ENCODE measurements around the gene OTOS. TPM values are rescaled to one million over a fixed set of nuclear protein-coding genes. Genes with fewer than 3 reads are reported as not detected.

OTOS gene
- total RNA-seq, 1 experiment from 2014 or later = not detected

- POLR2A ChIA-PET (ENCODE audit: low non-redundant PET) = no interaction called here
Measured at GRCh38 chr2:240183006-240183874, 42.8 kb upstream of the OTOS start.

GRCh38 chr2:240182476-240182875, 42.0 kb upstream of the OTOS start:
- no peak for TF ChIP-seq CTCF (conservative IDR thresholded peaks at IDR 0.05; ENCODE audit: low read depth, low read length)
- TF ChIP-seq EZH2 (IDR thresholded peaks at IDR 0.05; ENCODE audit: borderline replicate concordance, low read depth, low read length, poor library complexity, severe bottlenecking) = no peak
- H3K4me3 ChIP-seq (ENCODE audit: low read depth, low read length, poor library complexity, severe bottlenecking) = no peak overlapping the region
- DNase-seq (ENCODE audit: low spot score) = no peak
- CTCF ChIA-PET = no interaction called here
- no peak overlapping the region for H3K27ac ChIP-seq (ENCODE audit: low read depth, low read length, poor library complexity, severe bottlenecking)
- intact Hi-C loops (cut with micrococcal nuclease; ENCODE audit: unreplicated experiment) = no loop called here
- H3K36me3 ChIP-seq (ENCODE audit: insufficient read depth, low read length, poor library complexity, severe bottlenecking) = no peaks in the 10 kb centered on the region
- H3K27me3 ChIP-seq (replicated peaks; ENCODE audit: insufficient read depth, low read depth, low read length, poor library complexity) = peaks cover 16% of the 10 kb centered on the region
- H3K4me1 ChIP-seq (ENCODE audit: insufficient read depth, low read length, poor library complexity, severe bottlenecking) = no peaks in the 10 kb centered on the region
- BruUV-seq (replicated peaks) = no TSS peak
- POLR2A ChIA-PET (ENCODE audit: low non-redundant PET) = no interaction called here
- no peaks in the 10 kb centered on the region for H3K9me3 ChIP-seq (ENCODE audit: low read depth, low read length, poor library complexity, severe bottlenecking)

More at GRCh38 chr2:240183006-240183874, 42.8 kb upstream of the OTOS start:
- CTCF ChIA-PET = no interaction called here
- BruUV-seq (replicated peaks) = no TSS peak
- Histone ChIP-seq H3K4me1 (ENCODE audit: insufficient read depth, low read length, poor library complexity, severe bottlenecking) (no peaks in the 10 kb centered on the region), H3K27ac (ENCODE audit: low read depth, low read length, poor library complexity, severe bottlenecking) (no peak overlapping the region), H3K9me3 (ENCODE audit: low read depth, low read length, poor library complexity, severe bottlenecking) (no peaks in the 10 kb centered on the region), H3K4me3 (ENCODE audit: low read depth, low read length, poor library complexity, severe bottlenecking) (no peak overlapping the region), H3K27me3 (replicated peaks; ENCODE audit: insufficient read depth, low read depth, low read length, poor library complexity) (peaks cover 11% of the 10 kb centered on the region), H3K36me3 (ENCODE audit: insufficient read depth, low read length, poor library complexity, severe bottlenecking) (no peaks in the 10 kb centered on the region)
- DNase-seq (ENCODE audit: low spot score) = no peak
- intact Hi-C loops (cut with micrococcal nuclease; ENCODE audit: unreplicated experiment) = no loop called here
- no peak for TF ChIP-seq EZH2 (IDR thresholded peaks at IDR 0.05; ENCODE audit: borderline replicate concordance, low read depth, low read length, poor library complexity, severe bottlenecking)

GRCh38 chr2:240182001-240182400, 41.5 kb upstream of the OTOS start:
- no peak for DNase-seq (ENCODE audit: low spot score)
- BruUV-seq (replicated peaks) = no TSS peak
- Histone ChIP-seq H3K27me3 (replicated peaks; ENCODE audit: insufficient read depth, low read depth, low read length, poor library complexity) (peaks cover 20% of the 10 kb centered on the region), H3K4me3 (ENCODE audit: low read depth, low read length, poor library complexity, severe bottlenecking) (no peak overlapping the region), H3K36me3 (ENCODE audit: insufficient read depth, low read length, poor library complexity, severe bottlenecking) (no peaks in the 10 kb centered on the region), H3K4me1 (ENCODE audit: insufficient read depth, low read length, poor library complexity, severe bottlenecking) (no peaks in the 10 kb centered on the region), H3K27ac (ENCODE audit: low read depth, low read length, poor library complexity, severe bottlenecking) (no peak overlapping the region), H3K9me3 (ENCODE audit: low read depth, low read length, poor library complexity, severe bottlenecking) (no peaks in the 10 kb centered on the region)
- intact Hi-C loops (cut with micrococcal nuclease; ENCODE audit: unreplicated experiment) = no loop called here
- POLR2A ChIA-PET (ENCODE audit: low non-redundant PET) = no interaction called here
- CTCF ChIA-PET = no interaction called here
- TF ChIP-seq EZH2 (IDR thresholded peaks at IDR 0.05; ENCODE audit: borderline replicate concordance, low read depth, low read length, poor library complexity, severe bottlenecking) (no peak), CTCF (conservative IDR thresholded peaks at IDR 0.05; ENCODE audit: low read depth, low read length) (no peak)

All from A673 (cell line).